SK-N-SH (cell line): ENCODE results near the gene TRIP10. TPM values are rescaled to one million over a fixed set of nuclear protein-coding genes. Genes with fewer than 3 reads are reported as not detected.

Source experiments
- CTCF ChIA-PET: fragments of 300-600, 350-600 bp; formaldehyde crosslinking; extraction: SDS; loops from one replicate; lab custom pipeline; 2021; lab: Yijun Ruan, JAX
- POLR2A ChIA-PET: fragments of 350-600 bp; sonication (Branson Sonifier 250); formaldehyde crosslinking; extraction: SDS; loops from one replicate; lab custom pipeline; 2020; ENCODE audit warnings: antibody characterized with exemption, inconsistent platforms; lab: Yijun Ruan, JAX
- DNase-seq: peaks from one replicate; pipeline ENCODE4 v3.0.0; 2012
- H2AFZ ChIP-seq: fragments of 200-600 bp; sonication (generic); 2 replicates; pipeline ENCODE4 v1.8.1; 2016; ENCODE audit warnings: antibody characterized with exemption, mild to moderate bottlenecking, low read depth
- H3F3A ChIP-seq: fragments of 200-600 bp; sonication (generic); replicated peaks from 2 replicates; pipeline ENCODE3; 2016; ENCODE audit warnings: antibody characterized with exemption, mild to moderate bottlenecking; ENCODE audit not compliant: insufficient read depth
- H3K27ac ChIP-seq, 2 experiments: fragments of 200-500 bp in 1 of 2; fragments of 200-600 bp in 1 of 2; sonication (Bioruptor generic) in 1 of 2; sonication (generic), shearing (Covaris generic) in 1 of 2; 2 replicates each; pipeline versions ENCODE4 v1.5.1 to v1.6.1; 2014 to 2016; ENCODE audit warnings: low read depth in 2 of 2, inconsistent platforms in 1 of 2, low read length in 1 of 2, mild to moderate bottlenecking in 1 of 2, mixed read lengths in 1 of 2
- H3K27me3 ChIP-seq: fragments of 200-600 bp; sonication (generic), shearing (Covaris generic); 2 replicates; pipeline ENCODE4 v1.6.1; 2016; ENCODE audit warnings: mixed run types; ENCODE audit not compliant: insufficient read depth
- H3K36me3 ChIP-seq, 2 experiments: fragments of 200-500 bp in 1 of 2; fragments of 200-600 bp in 1 of 2; sonication (Bioruptor generic) in 1 of 2; sonication (generic) in 1 of 2; replicated peaks in 1 of 2; 2 replicates each; pipeline versions ENCODE3 to v1.5.1; 2014 to 2016; ENCODE audit warnings: low read length in 1 of 2, mild to moderate bottlenecking in 1 of 2; ENCODE audit not compliant: insufficient read depth in 2 of 2, control insufficient read depth in 1 of 2
- H3K4me1 ChIP-seq, 2 experiments: fragments of 200-500 bp in 1 of 2; fragments of 200-600 bp in 1 of 2; sonication (Bioruptor generic) in 1 of 2; sonication (generic), shearing (Covaris generic) in 1 of 2; 2 replicates each; pipeline versions ENCODE4 v1.5.1 to v1.6.1; 2014 to 2016; ENCODE audit warnings: low read depth in 1 of 2, low read length in 1 of 2, mixed run types in 1 of 2; ENCODE audit not compliant: insufficient read depth in 2 of 2, control insufficient read depth in 1 of 2
- H3K4me2 ChIP-seq: fragments of 200-600 bp; sonication (generic), shearing (Covaris generic); 2 replicates; pipeline ENCODE4 v1.6.1; 2017; ENCODE audit warnings: mixed run types
- H3K4me3 ChIP-seq, 2 experiments: fragments of 200-500 bp in 1 of 2; fragments of 200-600 bp in 1 of 2; sonication (Bioruptor generic) in 1 of 2; sonication (generic), shearing (Covaris generic) in 1 of 2; 2 replicates each; pipeline versions ENCODE4 v1.5.1 to v1.8.1; 2014 to 2016; ENCODE audit warnings: low read depth in 2 of 2, inconsistent platforms in 1 of 2, low read length in 1 of 2, mild to moderate bottlenecking in 1 of 2, mixed read lengths in 1 of 2, moderate library complexity in 1 of 2
- H3K79me2 ChIP-seq: fragments of 200-600 bp; sonication (generic); 2 replicates; pipeline ENCODE4 v1.8.1; 2017; ENCODE audit warnings: mild to moderate bottlenecking; ENCODE audit not compliant: insufficient read depth
- H3K9ac ChIP-seq: fragments of 200-600 bp; sonication (generic); 2 replicates; pipeline ENCODE4 v1.6.1; 2017; ENCODE audit warnings: mixed run types
- H3K9me2 ChIP-seq: fragments of 200-600 bp; sonication (generic); 2 replicates; pipeline ENCODE4 v1.6.1; 2017; ENCODE audit warnings: mixed run types
- H3K9me3 ChIP-seq: fragments of 200-600 bp; sonication (generic); 2 replicates; pipeline ENCODE4 v1.6.1; 2017; ENCODE audit warnings: mixed run types, mild to moderate bottlenecking, moderate library complexity
- H4K20me1 ChIP-seq: fragments of 200-600 bp; sonication (generic); 2 replicates; pipeline ENCODE4 v1.6.1; 2017; ENCODE audit warnings: mild to moderate bottlenecking, mixed run types; ENCODE audit not compliant: insufficient read depth
- ELF1 ChIP-seq: IDR thresholded peaks from 2 replicates; pipeline ENCODE4 v1.4.0; 2012
- GABPA ChIP-seq: IDR thresholded peaks from 2 replicates; pipeline ENCODE4 v1.4.0; 2012; ENCODE audit warnings: low read depth, mild to moderate bottlenecking
- GATA2 ChIP-seq: sonication (generic); formaldehyde crosslinking; IDR thresholded peaks from 2 replicates; pipeline ENCODE4 v1.5.0; 2020; ENCODE audit warnings: mild to moderate bottlenecking, missing genetic modification reagents
- JUND ChIP-seq: IDR thresholded peaks from 2 replicates; pipeline ENCODE4 v1.4.0; 2012
- MEF2A ChIP-seq: IDR thresholded peaks from 2 replicates; pipeline ENCODE4 v1.4.0; 2012; ENCODE audit warnings: low read depth, borderline replicate concordance
- SIN3A ChIP-seq: IDR thresholded peaks from 2 replicates; pipeline ENCODE4 v1.6.1; 2012; ENCODE audit warnings: low read depth, mild to moderate bottlenecking, low read length, moderate library complexity, borderline replicate concordance
- TAF1 ChIP-seq: IDR thresholded peaks from 2 replicates; pipeline ENCODE4 v1.6.1; 2012; ENCODE audit warnings: low read depth, mild to moderate bottlenecking, low read length, moderate library complexity, borderline replicate concordance
- YY1 ChIP-seq: IDR thresholded peaks from 2 replicates; pipeline ENCODE4 v1.4.0; 2012; ENCODE audit warnings: low read depth, mild to moderate bottlenecking
- ZBTB33 ChIP-seq: IDR thresholded peaks from 2 replicates; pipeline ENCODE4 v1.4.0; 2012; ENCODE audit warnings: low read depth, borderline replicate concordance
- WGBS: methylation state at CpG from one replicate; pipeline ENCODE4 v1.1.6; 2017; ENCODE audit warnings: low lambda C conversion rate; 5-methylcytosine and 5-hydroxymethylcytosine counted together
- polyA plus RNA-seq, 3 experiments: library from polyadenylated mRNA; depleted of rRNA; stranded (reverse); fragments of >200 nt; gene quantifications; 2 replicates each; pipeline ENCODE4 v1.2.3, GENCODE V29; 2012
- TF ChIP-seq, protein P1 (sequence below): IDR thresholded peaks from 2 replicates; pipeline ENCODE4 v1.4.0; 2012; ENCODE audit warnings: low read depth, borderline replicate concordance
- TF ChIP-seq, protein P2 (sequence below): IDR thresholded peaks from 2 replicates; pipeline ENCODE4 v1.4.0; 2012; ENCODE audit warnings: low read depth
- TF ChIP-seq, protein P3 (sequence below): IDR thresholded peaks from 2 replicates; pipeline ENCODE4 v1.6.1; 2012; ENCODE audit warnings: mild to moderate bottlenecking, low read depth, low read length, moderate library complexity
- TF ChIP-seq, protein P4 (sequence below): fragments of 200-600 bp; sonication (generic); IDR thresholded peaks from 2 replicates; pipeline ENCODE4 v1.6.1; 2017; ENCODE audit warnings: antibody characterized with exemption, mild to moderate bottlenecking, moderate library complexity

The TRIP10 gene, protein sequence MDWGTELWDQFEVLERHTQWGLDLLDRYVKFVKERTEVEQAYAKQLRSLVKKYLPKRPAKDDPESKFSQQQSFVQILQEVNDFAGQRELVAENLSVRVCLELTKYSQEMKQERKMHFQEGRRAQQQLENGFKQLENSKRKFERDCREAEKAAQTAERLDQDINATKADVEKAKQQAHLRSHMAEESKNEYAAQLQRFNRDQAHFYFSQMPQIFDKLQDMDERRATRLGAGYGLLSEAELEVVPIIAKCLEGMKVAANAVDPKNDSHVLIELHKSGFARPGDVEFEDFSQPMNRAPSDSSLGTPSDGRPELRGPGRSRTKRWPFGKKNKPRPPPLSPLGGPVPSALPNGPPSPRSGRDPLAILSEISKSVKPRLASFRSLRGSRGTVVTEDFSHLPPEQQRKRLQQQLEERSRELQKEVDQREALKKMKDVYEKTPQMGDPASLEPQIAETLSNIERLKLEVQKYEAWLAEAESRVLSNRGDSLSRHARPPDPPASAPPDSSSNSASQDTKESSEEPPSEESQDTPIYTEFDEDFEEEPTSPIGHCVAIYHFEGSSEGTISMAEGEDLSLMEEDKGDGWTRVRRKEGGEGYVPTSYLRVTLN
- 35.4 and 42.9 TPM in 2 replicates for polyA plus RNA-seq (2012; rRNA removed)
- 24.5 and 27.4 TPM in 2 replicates for polyA plus RNA-seq (2012; cell fraction: cytosol; rRNA removed)
- polyA plus RNA-seq (2012; cell fraction: nucleus; rRNA removed), result 129 and 150 TPM in 2 replicates

- no peaks in the 10 kb centered on the region for H3K9me3 ChIP-seq
- POLR2A ChIA-PET, result no interaction called here
- TF ChIP-seq, protein P1, sequence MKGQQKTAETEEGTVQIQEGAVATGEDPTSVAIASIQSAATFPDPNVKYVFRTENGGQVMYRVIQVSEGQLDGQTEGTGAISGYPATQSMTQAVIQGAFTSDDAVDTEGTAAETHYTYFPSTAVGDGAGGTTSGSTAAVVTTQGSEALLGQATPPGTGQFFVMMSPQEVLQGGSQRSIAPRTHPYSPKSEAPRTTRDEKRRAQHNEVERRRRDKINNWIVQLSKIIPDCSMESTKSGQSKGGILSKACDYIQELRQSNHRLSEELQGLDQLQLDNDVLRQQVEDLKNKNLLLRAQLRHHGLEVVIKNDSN, result no peak
- no peak for TF ChIP-seq MEF2A
- TF ChIP-seq, protein P2, sequence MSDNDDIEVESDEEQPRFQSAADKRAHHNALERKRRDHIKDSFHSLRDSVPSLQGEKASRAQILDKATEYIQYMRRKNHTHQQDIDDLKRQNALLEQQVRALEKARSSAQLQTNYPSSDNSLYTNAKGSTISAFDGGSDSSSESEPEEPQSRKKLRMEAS, result peak; percentile 11; the same call in 1 of the 2 replicates
- peak within 1 kb of the TSS; percentile 79 for H3K9ac ChIP-seq
- no peaks in the 10 kb centered on the region for H3K27me3 ChIP-seq
- peaks cover 23 to 29% of the 10 kb centered on the region in 2 experiments; a peak in 3 of 4 replicates for H3K4me1 ChIP-seq
- H3K36me3 ChIP-seq, result peaks cover 5 to 13% of the 10 kb centered on the region in 2 experiments
- H3F3A ChIP-seq, result peaks cover 35% of the 10 kb centered on the region
- no peaks in the 10 kb centered on the region for H4K20me1 ChIP-seq
- peak within 1 kb of the TSS; percentile 51 to 82; a peak in 3 of 4 replicates for H3K27ac ChIP-seq
- peak within 1 kb of the TSS; percentile 97 for H2AFZ ChIP-seq
- no peaks in the 10 kb centered on the region for H3K9me2 ChIP-seq
- WGBS, result 1% methylated on average over 17 of the region's 47 CpGs
- peak within 1 kb of the TSS; percentile 89 to 98 for H3K4me3 ChIP-seq
- peaks cover 46% of the 10 kb centered on the region for H3K79me2 ChIP-seq
- DNase-seq, result peak; percentile 94
- CTCF ChIA-PET, result interaction anchor here (1.4 to 2.0 kb wide), 2 partner anchors 10 to 124 kb away, joined by 3 to 24 read pairs; no protein-coding TSS in a partner anchor
- H3K4me2 ChIP-seq, result peak within 1 kb of the TSS; percentile 99
These were observed at the start of gene TRIP10 for GRCh38 chr19:6739390-6739882. TSS of gene TRIP10 (plus strand) at chr19:6739680. CDS start at chr19:6739762, 82 bp downstream.

- Histone ChIP-seq H3K4me1 (no peaks in the 10 kb centered on the region), H4K20me1 (no peaks in the 10 kb centered on the region), H3K27ac (no peak overlapping the region), H3K4me2 (no peak overlapping the region), H3K9ac (no peak overlapping the region), H3K9me3 (no peaks in the 10 kb centered on the region), H3K36me3 (no peaks in the 10 kb centered on the region), H3K9me2 (no peaks in the 10 kb centered on the region), H3K4me3 (no peak overlapping the region), H3K27me3 (peaks cover 10% of the 10 kb centered on the region; the same call in 1 of the 2 replicates), H3F3A (no peaks in the 10 kb centered on the region), H3K79me2 (no peaks in the 10 kb centered on the region), H2AFZ (no peak overlapping the region)
- no peak for DNase-seq
- CTCF ChIA-PET, result no interaction called here
- POLR2A ChIA-PET, result no interaction called here
- WGBS, result 29% methylated on average over 10 of the region's 11 CpGs
- no peak for TF ChIP-seq SIN3A
- TF ChIP-seq, protein P3, sequence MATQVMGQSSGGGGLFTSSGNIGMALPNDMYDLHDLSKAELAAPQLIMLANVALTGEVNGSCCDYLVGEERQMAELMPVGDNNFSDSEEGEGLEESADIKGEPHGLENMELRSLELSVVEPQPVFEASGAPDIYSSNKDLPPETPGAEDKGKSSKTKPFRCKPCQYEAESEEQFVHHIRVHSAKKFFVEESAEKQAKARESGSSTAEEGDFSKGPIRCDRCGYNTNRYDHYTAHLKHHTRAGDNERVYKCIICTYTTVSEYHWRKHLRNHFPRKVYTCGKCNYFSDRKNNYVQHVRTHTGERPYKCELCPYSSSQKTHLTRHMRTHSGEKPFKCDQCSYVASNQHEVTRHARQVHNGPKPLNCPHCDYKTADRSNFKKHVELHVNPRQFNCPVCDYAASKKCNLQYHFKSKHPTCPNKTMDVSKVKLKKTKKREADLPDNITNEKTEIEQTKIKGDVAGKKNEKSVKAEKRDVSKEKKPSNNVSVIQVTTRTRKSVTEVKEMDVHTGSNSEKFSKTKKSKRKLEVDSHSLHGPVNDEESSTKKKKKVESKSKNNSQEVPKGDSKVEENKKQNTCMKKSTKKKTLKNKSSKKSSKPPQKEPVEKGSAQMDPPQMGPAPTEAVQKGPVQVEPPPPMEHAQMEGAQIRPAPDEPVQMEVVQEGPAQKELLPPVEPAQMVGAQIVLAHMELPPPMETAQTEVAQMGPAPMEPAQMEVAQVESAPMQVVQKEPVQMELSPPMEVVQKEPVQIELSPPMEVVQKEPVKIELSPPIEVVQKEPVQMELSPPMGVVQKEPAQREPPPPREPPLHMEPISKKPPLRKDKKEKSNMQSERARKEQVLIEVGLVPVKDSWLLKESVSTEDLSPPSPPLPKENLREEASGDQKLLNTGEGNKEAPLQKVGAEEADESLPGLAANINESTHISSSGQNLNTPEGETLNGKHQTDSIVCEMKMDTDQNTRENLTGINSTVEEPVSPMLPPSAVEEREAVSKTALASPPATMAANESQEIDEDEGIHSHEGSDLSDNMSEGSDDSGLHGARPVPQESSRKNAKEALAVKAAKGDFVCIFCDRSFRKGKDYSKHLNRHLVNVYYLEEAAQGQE, result no peak
- TF ChIP-seq, protein P4, sequence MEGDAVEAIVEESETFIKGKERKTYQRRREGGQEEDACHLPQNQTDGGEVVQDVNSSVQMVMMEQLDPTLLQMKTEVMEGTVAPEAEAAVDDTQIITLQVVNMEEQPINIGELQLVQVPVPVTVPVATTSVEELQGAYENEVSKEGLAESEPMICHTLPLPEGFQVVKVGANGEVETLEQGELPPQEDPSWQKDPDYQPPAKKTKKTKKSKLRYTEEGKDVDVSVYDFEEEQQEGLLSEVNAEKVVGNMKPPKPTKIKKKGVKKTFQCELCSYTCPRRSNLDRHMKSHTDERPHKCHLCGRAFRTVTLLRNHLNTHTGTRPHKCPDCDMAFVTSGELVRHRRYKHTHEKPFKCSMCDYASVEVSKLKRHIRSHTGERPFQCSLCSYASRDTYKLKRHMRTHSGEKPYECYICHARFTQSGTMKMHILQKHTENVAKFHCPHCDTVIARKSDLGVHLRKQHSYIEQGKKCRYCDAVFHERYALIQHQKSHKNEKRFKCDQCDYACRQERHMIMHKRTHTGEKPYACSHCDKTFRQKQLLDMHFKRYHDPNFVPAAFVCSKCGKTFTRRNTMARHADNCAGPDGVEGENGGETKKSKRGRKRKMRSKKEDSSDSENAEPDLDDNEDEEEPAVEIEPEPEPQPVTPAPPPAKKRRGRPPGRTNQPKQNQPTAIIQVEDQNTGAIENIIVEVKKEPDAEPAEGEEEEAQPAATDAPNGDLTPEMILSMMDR, result no peak
- TF ChIP-seq ELF1, result no peak
- TF ChIP-seq MEF2A, result no peak
- TF ChIP-seq TAF1, result no peak
- TF ChIP-seq ZBTB33, result no peak
- TF ChIP-seq GABPA, result no peak
- TF ChIP-seq YY1, result no peak
- no peak for TF ChIP-seq JUND
- no peak for TF ChIP-seq GATA2 (CRISPR knock-in tag)
These were observed 49.2 kb upstream of the TRIP10 start for GRCh38 chr19:6690160-6690885.
